ENCODE data around the gene SPAG5. TPM values are rescaled to one million over a fixed set of nuclear protein-coding genes. Genes with fewer than 3 reads are reported as not detected.

Gene SPAG5
- total and polyA plus RNA-seq, 3 experiments from 2014 or later, result 3.5 to 79.7 (median 77.8) TPM

DNA sequence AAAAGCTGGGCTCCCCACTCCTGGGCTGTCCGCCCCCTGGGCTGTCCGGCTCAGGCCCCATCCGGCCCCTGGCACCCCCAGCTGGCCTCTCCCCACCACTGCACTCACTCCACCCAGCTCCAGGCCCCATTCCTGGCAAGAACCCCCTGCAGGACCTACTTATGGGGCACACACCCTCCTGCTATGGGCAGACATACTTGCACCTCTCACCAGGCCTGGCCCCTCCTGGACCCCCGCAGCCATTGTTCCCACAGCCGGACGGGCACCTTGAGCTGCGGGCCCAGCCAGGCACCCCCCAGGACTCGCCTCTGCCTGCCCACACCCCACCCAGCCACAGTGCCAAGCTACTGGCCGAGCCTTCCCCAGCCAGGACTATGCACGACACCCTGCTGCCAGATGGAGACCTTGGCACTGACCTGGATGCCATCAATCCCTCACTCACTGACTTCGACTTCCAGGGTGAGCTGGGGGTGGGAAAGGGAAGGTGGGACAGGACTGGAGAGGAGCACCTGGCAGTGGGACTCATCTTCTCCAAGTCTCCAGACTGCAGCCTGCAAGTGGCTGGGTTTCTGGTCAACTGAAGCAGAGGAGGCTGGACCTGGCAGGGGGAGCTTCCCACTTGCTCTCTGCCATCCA, 64.0 kb downstream of the SPAG5 start:
- Mint-ChIP-seq H3K9me3 (no peaks in the 10 kb centered on the region), H3K4me3 (no peak overlapping the region), H3K27ac (no peak overlapping the region), H3K4me1 (no peaks in the 10 kb centered on the region), H3K36me3 (no peaks in the 10 kb centered on the region), H3K27me3 (peaks cover 0 to 6% of the 10 kb centered on the region in 2 donors)
- Histone ChIP-seq H3K4me1 (ENCODE audit: insufficient read depth, low read length) (no peaks in the 10 kb centered on the region), H3K27ac (ENCODE audit: low read depth, low read length) (no peak overlapping the region), H3K4me3 (ENCODE audit: low read length) (no peak overlapping the region), H3K9me3 (ENCODE audit: low read length) (no peaks in the 10 kb centered on the region), H3K36me3 (ENCODE audit: insufficient read depth, low read length) (no peaks in the 10 kb centered on the region), H3K27me3 (ENCODE audit: insufficient read depth, low read length, poor library complexity, severe bottlenecking) (no peaks in the 10 kb centered on the region)
- ChIA-PET CTCF (no interaction called here), POLR2A (no interaction called here)
- no peak for DNase-seq

DNA sequence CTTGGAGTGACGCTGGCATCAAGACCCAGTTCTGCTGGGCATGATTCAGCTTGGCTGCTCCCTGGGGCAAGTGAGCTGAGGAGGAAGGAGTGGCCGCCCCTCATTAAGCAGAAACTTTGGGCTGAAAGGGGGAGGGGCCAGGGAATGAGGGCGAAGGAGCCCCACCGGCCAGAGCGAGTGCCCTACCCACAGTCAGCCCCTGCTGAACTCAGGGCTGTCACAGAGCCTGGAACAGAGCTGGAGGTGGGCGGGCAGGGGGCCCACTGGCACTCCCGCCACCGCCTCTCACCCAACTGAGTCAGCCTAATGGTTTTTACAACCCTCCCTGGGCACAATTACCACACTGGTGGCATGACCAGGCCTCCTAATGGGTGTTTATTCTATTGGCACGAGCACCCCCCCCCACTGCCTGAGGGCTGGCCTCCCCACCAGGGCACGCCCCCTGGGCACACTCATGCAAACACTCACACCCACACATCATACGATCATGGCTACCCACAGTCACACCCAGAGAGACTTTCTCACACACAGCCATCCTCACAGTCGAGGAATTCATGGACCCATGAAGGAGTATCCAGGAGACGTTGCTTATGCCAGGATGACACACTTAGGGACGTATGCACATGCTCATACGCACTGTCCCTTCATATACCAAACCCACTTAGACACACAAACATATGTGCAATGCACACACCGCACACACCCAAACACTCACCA, 65.6 kb downstream of the SPAG5 start:
- ChIA-PET POLR2A (no interaction called here), CTCF (no interaction called here)
- Histone ChIP-seq H3K36me3 (ENCODE audit: insufficient read depth, low read length) (no peaks in the 10 kb centered on the region), H3K4me1 (ENCODE audit: insufficient read depth, low read length) (no peaks in the 10 kb centered on the region), H3K9me3 (ENCODE audit: low read length) (no peaks in the 10 kb centered on the region), H3K4me3 (ENCODE audit: low read length) (no peak overlapping the region), H3K27me3 (ENCODE audit: insufficient read depth, low read length, poor library complexity, severe bottlenecking) (no peaks in the 10 kb centered on the region), H3K27ac (ENCODE audit: low read depth, low read length) (no peak overlapping the region)
- no peaks in the 10 kb centered on the region for H3K36me3 Mint-ChIP-seq
- no peaks in the 10 kb centered on the region for H3K4me1 Mint-ChIP-seq
- H3K27ac Mint-ChIP-seq, result no peak overlapping the region
- no peak overlapping the region for H3K4me3 Mint-ChIP-seq
- peaks cover 0 to 6% of the 10 kb centered on the region in 2 donors for H3K27me3 Mint-ChIP-seq
- no peaks in the 10 kb centered on the region for H3K9me3 Mint-ChIP-seq
- no peak for DNase-seq

DNA sequence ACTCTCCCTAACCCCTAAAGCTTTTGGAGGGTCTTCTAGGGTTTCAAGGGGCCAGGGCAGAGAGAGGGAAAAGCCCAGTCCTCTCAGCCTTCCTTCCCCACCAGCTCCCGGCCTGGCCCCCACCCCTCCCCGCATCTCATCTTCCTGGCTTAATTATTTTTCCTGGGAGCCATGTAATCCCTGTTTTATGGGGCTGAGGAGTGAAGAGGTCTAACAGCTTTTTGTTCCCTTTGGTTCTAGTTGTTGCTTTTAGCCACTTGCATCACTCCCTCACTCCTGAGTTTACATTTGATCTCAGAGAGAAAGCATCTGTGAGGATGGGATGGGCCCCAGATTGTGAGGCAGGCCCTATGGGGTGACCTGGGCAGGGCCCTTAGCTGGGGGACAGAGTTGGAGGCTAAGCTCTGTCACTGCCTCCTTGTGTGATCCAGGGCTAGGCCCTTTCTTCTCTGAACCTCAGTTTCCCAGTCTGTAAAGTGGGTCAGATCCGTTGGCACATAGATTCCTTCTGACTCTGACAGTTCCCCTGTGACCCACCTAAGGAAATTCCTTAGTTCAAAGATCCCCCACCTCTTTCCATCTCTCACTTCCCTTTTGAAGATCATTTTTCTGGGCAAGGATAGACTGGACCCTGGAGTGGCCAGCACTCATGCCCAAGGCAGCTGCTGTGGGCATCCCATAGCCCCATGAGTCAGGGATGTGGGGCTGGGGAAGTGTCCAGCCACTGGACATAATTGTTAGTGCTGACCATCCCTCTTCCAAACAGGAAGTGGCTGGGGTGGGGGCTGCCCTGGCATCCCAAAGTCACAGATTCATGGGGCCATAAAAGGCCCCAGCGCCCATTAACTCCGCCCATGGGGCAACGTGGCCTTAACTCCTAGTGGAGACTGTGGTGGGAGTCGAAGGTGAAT, 66.5 kb downstream of the SPAG5 start:
- Histone ChIP-seq H3K27ac (ENCODE audit: low read depth, low read length) (no peak overlapping the region), H3K27me3 (ENCODE audit: insufficient read depth, low read length, poor library complexity, severe bottlenecking) (no peaks in the 10 kb centered on the region), H3K4me3 (ENCODE audit: low read length) (no peak overlapping the region), H3K36me3 (ENCODE audit: insufficient read depth, low read length) (no peaks in the 10 kb centered on the region), H3K4me1 (ENCODE audit: insufficient read depth, low read length) (no peaks in the 10 kb centered on the region), H3K9me3 (ENCODE audit: low read length) (no peaks in the 10 kb centered on the region)
- Mint-ChIP-seq H3K27ac (no peak overlapping the region), H3K9me3 (no peaks in the 10 kb centered on the region), H3K36me3 (no peaks in the 10 kb centered on the region), H3K4me3 (no peak overlapping the region), H3K27me3 (peaks cover 0 to 6% of the 10 kb centered on the region in 2 donors), H3K4me1 (peaks cover 0 to under 1% (median 0%) of the 10 kb centered on the region in 3 donors)
- CTCF ChIA-PET, result no interaction called here
- no peak for DNase-seq
- POLR2A ChIA-PET, result no interaction called here

DNA sequence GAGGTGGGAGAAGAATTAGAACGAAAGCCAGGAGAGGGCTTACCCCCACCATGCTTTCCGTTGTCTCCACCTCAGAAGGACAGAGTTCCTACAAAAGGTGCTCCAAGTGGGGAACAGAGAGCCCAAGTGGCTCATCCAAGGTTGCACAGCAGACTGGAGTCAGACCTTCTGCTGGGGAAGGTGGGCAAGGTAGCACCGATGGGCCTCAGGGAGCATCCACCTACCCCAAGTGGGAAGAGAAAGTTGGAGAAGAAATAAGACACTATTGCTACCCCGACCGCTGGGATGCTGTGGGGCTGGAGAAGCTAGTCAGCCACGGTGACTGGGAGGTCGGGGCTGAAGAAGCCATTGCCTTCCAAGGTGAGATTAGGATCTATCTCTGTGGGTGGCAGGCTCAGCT, 67.9 kb downstream of the SPAG5 start:
- CTCF ChIA-PET, result no interaction called here
- DNase-seq, result no peak
- H3K9me3 Mint-ChIP-seq, result no peaks in the 10 kb centered on the region

DNA sequence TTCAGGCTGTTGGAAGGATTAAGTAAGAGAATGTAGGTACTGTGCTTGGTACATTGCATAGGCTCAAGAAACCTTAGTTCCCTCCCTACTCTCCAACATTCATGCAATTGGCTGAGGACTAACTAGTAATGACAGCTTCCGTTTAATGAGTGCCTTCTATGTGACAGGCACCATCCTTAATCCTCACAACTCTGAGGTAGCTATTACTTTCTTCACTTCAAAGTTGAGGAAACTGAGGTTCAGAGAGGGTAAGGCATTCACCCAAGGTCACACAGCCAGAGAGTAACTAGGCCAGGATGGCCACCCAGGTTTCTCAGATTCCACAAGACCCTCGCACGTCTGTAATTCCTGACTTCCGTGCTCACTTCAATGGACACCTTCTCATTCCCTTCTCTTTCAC, 68.6 kb downstream of the SPAG5 start:
- H3K4me3 Mint-ChIP-seq, result no peak overlapping the region
- Histone ChIP-seq H3K9me3 (ENCODE audit: low read length) (no peaks in the 10 kb centered on the region), H3K4me1 (ENCODE audit: insufficient read depth, low read length) (no peaks in the 10 kb centered on the region), H3K27ac (ENCODE audit: low read depth, low read length) (no peak overlapping the region), H3K4me3 (ENCODE audit: low read length) (no peak overlapping the region), H3K27me3 (ENCODE audit: insufficient read depth, low read length, poor library complexity, severe bottlenecking) (no peaks in the 10 kb centered on the region), H3K36me3 (ENCODE audit: insufficient read depth, low read length) (no peaks in the 10 kb centered on the region)
- H3K27ac Mint-ChIP-seq, result no peak overlapping the region
- no peak for DNase-seq
- H3K9me3 Mint-ChIP-seq, result no peaks in the 10 kb centered on the region
- H3K36me3 Mint-ChIP-seq, result no peaks in the 10 kb centered on the region
- ChIA-PET POLR2A (no interaction called here), CTCF (interaction anchor here (0.8 kb wide), 1 partner anchor 10 kb away, joined by 3 read pairs; no protein-coding TSS in a partner anchor)
- peaks cover 0 to 6% of the 10 kb centered on the region in 2 donors for H3K27me3 Mint-ChIP-seq
- peaks cover 0 to 1% (median 0%) of the 10 kb centered on the region in 3 donors for H3K4me1 Mint-ChIP-seq

More for the DNA sequence above, 67.9 kb downstream of the SPAG5 start:
- Mint-ChIP-seq H3K27ac (peak overlapping the region in 1 of 8 donors; percentile 51), H3K36me3 (no peaks in the 10 kb centered on the region), H3K4me3 (no peak overlapping the region), H3K4me1 (peaks cover 0 to 1% (median 0%) of the 10 kb centered on the region in 3 donors), H3K27me3 (peaks cover 0 to 6% of the 10 kb centered on the region in 2 donors)
- POLR2A ChIA-PET, result interaction anchor here (0.6 kb wide), 1 partner anchor 35 kb away, joined by 3 read pairs; no protein-coding TSS in a partner anchor
- Histone ChIP-seq H3K27ac (ENCODE audit: low read depth, low read length) (no peak overlapping the region), H3K9me3 (ENCODE audit: low read length) (no peaks in the 10 kb centered on the region), H3K36me3 (ENCODE audit: insufficient read depth, low read length) (no peaks in the 10 kb centered on the region), H3K4me1 (ENCODE audit: insufficient read depth, low read length) (no peaks in the 10 kb centered on the region), H3K27me3 (ENCODE audit: insufficient read depth, low read length, poor library complexity, severe bottlenecking) (no peaks in the 10 kb centered on the region), H3K4me3 (ENCODE audit: low read length) (no peak overlapping the region)

DNA sequence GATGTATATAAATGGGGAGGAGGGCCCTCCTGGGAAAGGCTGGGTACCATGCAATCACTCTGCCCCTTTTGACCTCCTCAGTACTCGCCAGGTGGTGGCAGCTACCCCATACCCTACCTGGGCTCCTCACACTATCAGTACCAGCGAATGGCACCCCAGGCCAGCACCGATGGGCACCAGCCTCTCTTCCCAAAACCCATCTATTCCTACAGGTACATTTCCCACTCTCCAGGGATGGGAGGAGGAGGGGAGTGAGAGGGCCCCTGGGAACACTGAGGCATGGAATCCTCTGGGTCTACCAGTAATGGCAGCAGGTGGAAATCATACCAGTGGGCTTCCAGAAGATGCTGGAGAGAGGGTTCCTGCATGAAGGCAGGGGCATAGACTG, 69.8 kb downstream of the SPAG5 start:
- H3K36me3 ChIP-seq (ENCODE audit: insufficient read depth, low read length), result no peaks in the 10 kb centered on the region
- H3K4me1 ChIP-seq (ENCODE audit: insufficient read depth, low read length), result no peaks in the 10 kb centered on the region
- no peaks in the 10 kb centered on the region for H3K9me3 ChIP-seq (ENCODE audit: low read length)
- Mint-ChIP-seq H3K4me3 (no peak overlapping the region), H3K36me3 (no peaks in the 10 kb centered on the region), H3K27me3 (peaks cover 0 to 6% of the 10 kb centered on the region in 2 donors), H3K27ac (peak overlapping the region in 1 of 8 donors; percentile 50), H3K4me1 (peaks cover 0 to 1% (median 0%) of the 10 kb centered on the region in 3 donors), H3K9me3 (no peaks in the 10 kb centered on the region)
- CTCF ChIA-PET, result interaction anchor here (1.4 to 1.6 kb wide), 2 partner anchors 11 to 18 kb away, joined by 3 to 5 read pairs; no protein-coding TSS in a partner anchor
- no peaks in the 10 kb centered on the region for H3K27me3 ChIP-seq (ENCODE audit: insufficient read depth, low read length, poor library complexity, severe bottlenecking)
- H3K4me3 ChIP-seq (ENCODE audit: low read length), result no peak overlapping the region
- POLR2A ChIA-PET, result no interaction called here
- DNase-seq, result no peak
- H3K27ac ChIP-seq (ENCODE audit: low read depth, low read length), result no peak overlapping the region

DNA sequence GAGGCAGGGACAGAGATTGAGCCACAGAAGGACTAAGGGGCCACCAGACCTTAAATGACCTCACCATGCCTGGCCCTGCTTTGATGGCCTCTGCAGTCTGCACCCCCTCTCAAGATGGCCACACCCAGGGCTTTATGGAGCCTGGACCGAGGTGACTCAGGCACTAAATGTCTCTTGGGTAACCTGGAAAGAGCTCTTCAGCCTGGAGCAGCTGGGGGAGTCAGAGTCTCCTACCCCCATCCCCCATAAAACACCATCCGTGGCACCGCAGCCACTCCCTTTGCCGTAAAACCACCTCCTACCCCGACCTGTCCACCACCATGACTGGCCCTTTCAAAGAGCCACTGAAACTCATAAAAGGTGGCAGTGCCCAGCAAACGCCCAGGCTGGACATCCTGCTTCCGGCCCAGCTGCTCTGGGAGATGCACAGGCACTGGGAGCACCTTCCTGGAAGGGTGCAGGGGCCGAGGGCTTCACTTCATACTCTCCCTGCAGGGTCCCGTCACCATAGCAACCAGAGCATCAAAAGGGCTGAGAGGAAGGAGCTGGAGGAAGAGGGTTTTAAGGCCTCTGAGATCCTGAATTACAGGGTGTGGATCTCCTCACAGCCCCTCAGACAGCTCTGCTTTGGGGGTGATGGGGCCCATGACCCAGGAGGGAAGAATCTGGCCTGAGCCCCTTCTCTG, 70.4 kb downstream of the SPAG5 start:
- Mint-ChIP-seq H3K27ac (no peak overlapping the region), H3K4me1 (peaks cover 0 to 1% (median 0%) of the 10 kb centered on the region in 3 donors), H3K9me3 (no peaks in the 10 kb centered on the region), H3K4me3 (no peak overlapping the region), H3K36me3 (no peaks in the 10 kb centered on the region), H3K27me3 (peaks cover 0 to 6% of the 10 kb centered on the region in 2 donors)
- no peak overlapping the region for H3K27ac ChIP-seq (ENCODE audit: low read depth, low read length)
- H3K4me3 ChIP-seq (ENCODE audit: low read length), result no peak overlapping the region
- CTCF ChIA-PET, result interaction anchor here (1.4 to 1.6 kb wide), 2 partner anchors 11 to 19 kb away, joined by 3 to 5 read pairs; no protein-coding TSS in a partner anchor
- no peaks in the 10 kb centered on the region for H3K4me1 ChIP-seq (ENCODE audit: insufficient read depth, low read length)
- no peak for DNase-seq
- H3K36me3 ChIP-seq (ENCODE audit: insufficient read depth, low read length), result no peaks in the 10 kb centered on the region
- POLR2A ChIA-PET, result no interaction called here
- no peaks in the 10 kb centered on the region for H3K9me3 ChIP-seq (ENCODE audit: low read length)
- no peaks in the 10 kb centered on the region for H3K27me3 ChIP-seq (ENCODE audit: insufficient read depth, low read length, poor library complexity, severe bottlenecking)

Data from CD8-positive, alpha-beta memory T cell (primary cell).